ENCODE measurements around the gene DMXL1.

The DMXL1 gene

GRCh38 chr5:119291056-119291455, 220.2 kb downstream of the DMXL1 start:
- no peak for DNase-seq

DNA sequence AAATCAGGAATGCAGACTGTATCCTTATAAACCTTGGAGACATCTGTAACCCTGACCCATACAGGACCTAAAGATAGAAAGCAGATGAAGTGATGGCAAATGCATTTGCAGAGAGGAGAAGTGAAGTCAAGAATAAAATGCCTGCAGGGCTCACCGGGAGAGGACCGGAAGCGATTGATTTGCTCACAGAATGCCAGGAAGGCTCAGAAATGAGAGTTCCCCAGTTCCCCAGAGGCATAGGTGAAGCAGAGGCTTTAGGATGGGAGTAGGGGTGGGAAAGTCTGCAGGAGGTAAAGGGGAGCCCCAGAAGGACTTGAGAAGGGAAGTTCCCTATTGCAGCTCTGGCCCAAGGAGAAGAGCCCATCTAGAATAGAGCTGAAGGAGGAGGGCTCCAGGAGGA, 221.0 kb downstream of the DMXL1 start:
- DNase-seq = no peak

DNA sequence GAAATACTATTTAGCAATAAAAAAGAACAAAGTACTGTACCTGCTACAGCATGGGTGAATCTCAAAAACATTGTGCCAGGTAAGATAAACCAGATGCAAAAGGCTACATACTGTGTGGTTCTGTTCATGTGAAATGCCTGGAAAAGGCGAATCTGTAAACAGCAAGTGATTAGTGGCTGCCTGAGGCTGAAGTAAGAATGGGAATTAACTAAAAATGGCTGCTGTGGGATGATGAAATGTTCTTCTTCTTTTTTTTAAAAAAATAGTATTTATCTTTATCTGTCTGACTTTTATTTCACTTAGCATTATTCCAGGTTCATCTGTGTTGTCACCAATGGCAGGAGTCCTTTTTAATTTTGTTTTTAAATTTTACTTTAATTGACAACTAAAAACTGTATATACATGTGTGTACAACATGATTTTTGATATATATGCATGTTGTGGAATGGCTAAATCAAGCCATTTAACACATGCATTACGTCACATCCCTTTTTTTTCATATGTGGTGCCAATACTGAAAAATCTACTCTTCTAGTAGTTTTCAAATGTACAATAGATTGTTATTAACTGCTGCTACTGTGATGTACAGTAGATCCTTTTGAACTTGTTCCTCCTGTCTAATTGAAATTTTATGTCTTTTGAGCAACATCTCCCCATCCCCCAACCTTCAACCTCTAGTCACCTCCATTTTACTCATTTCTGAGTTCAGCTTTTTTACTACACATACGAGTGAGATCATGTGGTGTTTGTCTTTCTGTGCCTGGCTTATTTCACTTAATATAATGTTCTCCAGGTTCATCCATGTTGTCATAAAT, 222.0 kb downstream of the DMXL1 start:
- DNase-seq = no peak

- no peak for DNase-seq
Measured at GRCh38 chr5:119293516-119293829, 222.6 kb downstream of the DMXL1 start.

All from GF-D8 (cell line).